CD4-positive, alpha-beta T cell treated with Interleukin-1 beta for 1 hour (primary cell): ENCODE data around the gene HOXA3.

Source experiments
- DNase-seq, 2 donors: peaks; one replicate each; pipeline ENCODE4 v3.0.0-alpha.2; 2020 to 2022

Gene HOXA3

DNA sequence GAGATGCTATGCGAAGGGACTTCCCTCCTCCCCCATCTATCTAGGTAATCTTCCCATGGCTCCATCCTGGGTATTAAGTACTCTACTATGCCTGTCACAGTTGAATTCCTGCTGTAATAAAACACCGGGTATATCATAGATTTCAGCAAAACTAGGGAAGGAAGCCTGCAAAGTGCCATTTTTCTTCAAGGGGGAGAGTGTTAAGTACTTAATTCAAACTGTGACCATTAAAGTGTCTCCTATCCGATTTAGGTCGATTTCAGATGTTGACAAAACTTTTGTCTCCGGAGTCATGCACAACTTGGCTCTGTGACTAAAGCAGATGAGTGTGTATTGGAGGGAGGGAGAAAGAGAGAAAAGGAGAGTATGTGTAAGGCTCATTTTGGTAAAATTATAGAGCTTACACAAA, 26.4 kb downstream of the HOXA3 start:
- DNase-seq = no peak

GRCh38 chr7:27124902-27125689, 27.3 kb downstream of the HOXA3 start:
- no peak for DNase-seq

DNA sequence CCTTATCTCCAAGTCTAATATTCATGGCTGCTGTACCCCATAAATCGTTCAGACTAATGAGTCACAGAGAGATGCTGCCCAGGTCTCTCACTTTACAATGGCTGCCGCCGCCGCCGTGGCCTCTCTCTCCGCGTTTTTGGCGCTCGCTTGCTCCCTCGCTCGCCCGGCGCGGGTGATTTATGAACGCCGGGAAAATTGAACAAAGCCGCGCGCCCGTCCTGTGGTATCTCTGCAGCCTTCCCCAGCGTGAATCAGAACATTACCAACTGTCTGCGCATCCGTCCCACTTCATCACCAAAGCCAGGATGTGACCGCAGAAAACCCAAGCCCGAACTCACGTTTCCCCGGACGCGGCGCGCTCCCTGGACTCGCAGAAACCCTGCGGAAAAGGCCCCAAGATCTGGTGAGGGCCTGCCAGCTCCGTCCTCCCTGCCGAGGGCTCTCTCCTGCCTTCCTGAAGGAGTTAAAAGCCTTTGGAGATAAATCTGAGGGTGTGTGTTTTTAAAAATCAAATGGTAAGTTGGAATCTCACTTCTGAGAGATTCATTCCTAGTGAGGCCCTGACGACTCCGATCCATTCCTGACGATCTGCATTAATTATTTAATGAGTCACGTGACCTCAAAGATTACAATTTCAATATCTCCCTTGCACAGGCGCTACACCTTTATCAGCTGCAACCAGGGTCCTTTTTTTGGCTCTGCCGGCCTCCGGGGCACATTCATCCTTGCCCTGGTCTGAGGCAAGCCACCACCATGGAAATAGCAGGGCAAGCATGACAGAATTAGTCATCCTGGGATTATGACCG, 28.1 kb downstream of the HOXA3 start:
- no peak for DNase-seq

GRCh38 chr7:27123477-27124053, 28.8 kb downstream of the HOXA3 start:
- DNase-seq = no peak

GRCh38 chr7:27123007-27123476, 29.3 kb downstream of the HOXA3 start:
- no peak for DNase-seq

DNA sequence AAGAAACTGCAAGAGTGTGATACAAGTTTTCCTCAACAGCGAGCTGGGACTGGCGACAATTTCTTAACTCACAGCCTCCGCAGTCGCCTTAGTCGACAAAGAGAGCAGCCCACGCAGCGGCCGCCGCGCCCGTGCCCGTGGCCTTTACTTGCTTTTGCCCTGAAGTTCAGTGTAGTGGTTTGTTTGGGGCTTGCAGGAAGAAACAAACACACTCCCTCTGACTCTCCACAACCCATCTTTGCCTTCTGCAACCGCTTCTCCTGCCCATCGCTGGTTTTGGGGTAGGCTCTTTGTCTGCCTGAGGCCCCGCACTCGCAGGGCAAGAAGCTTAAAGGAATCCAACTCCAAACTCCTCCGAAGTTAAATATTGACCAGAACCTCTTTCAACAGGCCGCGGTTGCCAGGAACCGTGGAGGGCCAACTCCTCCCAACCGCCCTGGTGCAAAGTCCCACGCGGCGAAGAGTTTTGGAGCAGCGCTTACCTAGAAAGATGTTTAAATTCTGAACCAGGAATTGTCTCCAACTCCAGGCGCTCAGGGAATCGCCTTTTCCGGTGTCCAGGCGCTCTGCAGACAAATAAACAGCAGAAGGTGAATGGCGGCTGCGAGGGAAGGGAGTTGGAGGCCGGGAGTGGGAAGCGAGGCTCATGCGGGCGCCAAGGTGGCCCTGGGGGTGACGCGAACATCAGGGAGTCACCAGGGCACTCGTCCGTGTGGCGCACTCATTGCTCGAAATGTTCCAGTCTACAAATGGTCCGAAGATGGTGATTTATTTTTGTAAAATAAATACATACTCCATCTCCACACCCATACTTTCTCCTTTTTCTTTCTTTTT, 30.1 kb downstream of the HOXA3 start:
- no peak for DNase-seq

GRCh38 chr7:27121684-27122076, 30.7 kb downstream of the HOXA3 start:
- DNase-seq = no peak

- no peak for DNase-seq
Measured at GRCh38 chr7:27119412-27119911, 32.9 kb downstream of the HOXA3 start.

DNA sequence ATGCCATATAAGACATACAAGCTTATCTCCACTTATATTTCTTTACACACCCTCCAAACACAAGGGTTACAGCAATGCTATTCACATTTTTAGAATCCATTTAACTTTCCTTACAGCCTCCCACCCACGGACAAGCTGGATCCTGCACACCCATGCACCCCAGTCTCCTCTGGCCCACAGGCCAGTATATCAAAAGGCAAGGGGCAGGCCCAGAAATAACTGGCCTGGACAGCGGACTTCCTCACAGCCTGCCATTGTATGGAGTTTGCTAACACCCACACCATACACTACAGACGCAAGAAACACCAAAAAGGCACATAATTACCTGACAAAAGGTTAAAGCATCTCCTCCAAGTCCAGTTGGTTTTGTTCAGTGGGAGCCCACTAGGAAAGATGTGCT, 33.8 kb downstream of the HOXA3 start:
- DNase-seq = no peak

- DNase-seq = no peak
Measured at GRCh38 chr7:27117887-27118491, 34.4 kb downstream of the HOXA3 start.

DNA sequence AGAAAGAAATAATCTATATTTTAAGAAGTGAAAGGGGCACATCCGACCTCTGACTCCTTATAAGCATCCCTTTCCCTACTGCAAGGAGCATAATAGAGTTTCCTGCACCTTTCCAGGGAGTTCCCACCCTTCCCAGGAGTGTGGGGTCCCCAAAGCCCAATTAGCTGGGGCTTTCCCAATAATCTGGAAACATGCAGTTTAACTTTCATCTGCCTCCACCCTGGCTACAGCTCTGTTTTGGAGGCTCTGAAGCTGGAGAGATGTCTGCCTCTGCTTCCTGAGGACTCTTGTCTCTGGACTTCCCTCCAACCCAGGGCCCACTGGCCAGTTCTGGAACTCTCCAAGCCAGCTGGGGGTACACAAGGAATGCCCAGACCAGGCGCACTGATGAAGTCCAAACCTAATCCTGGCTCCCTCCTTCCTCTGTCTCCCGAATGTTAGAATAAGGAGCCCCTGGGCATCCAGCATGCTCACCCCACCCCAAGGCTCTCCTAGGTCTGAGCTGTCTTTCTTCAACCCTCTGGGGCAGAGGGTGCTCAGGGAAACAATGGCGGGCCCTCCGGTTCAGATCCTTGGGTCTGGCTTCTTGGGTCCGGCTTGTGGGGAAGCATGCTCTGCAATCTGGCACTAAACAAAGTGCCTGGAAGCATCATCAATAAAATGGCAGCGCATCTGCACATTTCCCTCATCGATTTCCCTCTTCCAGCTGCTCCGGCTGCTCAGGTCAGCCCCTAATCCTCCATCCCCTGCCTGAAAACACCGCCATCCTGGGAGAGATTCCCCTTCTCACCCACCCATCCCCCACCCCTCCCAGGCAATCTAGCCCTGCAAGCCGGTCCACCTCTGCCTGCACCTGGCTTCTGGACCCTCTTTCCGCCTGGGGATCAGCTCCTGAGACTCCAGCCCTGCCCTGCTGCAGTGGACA, 35.2 kb downstream of the HOXA3 start:
- DNase-seq = no peak

DNA sequence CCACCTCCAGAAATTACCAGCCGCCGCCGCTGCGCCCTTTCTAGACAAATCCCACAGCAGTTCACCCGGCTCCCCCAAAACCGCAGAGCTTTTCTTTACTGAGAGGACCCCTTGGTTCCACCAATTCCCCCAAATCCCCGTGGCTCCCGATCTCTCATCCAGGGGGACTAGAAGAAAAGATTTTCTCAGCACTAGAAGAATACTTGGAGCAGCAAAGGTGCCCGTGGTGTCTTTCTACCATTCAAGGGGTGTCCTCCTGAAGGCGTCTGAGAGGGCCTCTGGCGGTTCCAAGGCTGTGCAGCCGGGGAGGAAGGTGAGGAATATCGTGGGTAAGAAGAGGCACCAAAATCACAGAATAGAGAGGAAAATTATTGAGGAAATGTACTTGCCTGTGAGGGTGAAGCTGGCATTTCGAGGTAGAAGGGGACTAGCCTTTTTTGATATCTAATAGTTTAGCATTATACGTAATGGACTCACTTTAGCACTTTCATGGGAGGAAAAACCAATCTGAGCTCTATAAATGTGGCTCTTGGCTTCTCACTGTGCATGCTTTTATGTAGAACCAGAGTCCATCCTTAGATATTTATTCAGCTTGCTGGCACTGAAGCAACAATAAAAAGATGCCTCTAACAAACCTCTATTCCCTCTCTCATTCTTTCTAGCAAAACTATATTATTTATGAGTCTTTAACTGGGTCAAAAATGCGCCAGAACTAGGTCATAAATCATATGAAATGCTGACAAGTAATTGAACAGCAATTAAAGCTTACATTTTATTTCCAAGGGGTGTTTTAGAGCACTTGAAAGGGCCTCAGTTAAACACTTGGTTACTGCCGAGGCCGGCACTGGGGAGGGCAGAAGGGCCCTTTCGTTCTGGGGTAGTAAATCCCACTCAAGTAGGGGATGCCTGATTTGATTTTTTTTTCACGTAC, 36.1 kb downstream of the HOXA3 start:
- DNase-seq = no peak

- no peak for DNase-seq
Measured at GRCh38 chr7:27115221-27116026, 37.0 kb downstream of the HOXA3 start.

DNA sequence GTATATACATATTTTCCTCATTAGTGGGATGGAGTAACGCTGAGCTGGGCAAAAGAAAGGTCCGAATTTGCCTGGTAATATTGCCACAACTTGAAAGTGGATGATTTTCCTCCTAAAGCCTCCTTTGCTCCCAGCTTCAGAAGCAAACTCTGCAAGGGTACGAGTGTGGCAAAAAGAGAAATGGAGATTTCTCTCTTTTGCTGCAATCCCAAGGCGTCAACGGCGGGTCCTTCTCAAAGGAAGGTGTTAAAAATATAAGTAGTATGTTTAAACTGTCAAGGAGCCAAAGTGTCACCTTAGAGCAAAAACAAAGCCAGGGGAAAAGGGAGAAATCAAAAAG, 37.5 kb downstream of the HOXA3 start:
- no peak for DNase-seq

GRCh38 chr7:27113991-27114769, 38.2 kb downstream of the HOXA3 start:
- no peak for DNase-seq

DNA sequence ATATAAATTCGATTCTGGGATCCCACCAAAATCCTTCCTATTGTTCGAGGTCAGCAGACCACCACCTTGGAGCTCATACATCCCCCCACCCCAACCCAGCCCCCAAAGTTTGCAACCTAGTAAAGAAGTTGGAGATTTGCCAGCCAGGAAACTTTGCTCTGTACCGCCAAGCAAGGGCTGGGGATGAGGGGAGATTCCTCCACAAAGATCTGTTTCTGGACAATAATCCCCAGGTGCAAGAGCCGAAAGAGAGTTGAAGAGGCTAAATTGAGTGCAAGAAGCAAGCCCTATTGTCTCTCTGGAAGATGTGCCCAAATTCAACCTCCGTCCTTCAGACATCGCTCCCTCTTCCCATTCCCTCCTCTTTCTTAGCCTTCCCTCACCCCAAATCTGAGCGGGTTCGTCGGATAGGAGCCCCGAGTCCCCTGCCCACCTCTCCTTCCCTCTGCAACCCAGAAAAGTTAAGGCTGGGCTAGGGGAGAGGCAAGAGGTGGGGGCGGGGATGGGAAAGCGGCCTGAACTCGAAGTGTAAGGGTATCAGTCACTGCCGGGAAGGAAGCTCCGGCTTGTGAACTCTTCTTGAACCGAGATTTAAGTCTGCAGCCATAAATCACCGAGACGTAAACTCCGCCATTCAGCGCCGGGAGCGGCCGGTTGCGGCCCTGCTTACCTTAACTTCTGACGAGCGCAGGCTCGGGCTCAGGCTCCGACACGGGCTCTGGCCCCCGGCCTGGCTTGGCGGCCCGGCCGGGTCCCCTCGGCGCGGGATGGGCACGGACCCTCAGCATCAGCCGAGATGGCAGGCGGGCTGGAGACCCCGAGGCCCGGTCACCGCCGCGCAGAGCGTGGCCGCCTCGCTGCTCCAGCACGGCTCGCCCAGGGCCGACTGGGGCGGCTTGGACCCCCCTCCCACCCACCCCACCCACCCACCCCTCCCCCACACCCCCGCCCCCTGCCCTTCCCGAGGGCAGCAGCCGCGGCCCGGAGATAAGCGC, 39.1 kb downstream of the HOXA3 start:
- DNase-seq = no peak

- no peak for DNase-seq
Measured at GRCh38 chr7:27112361-27112760, 40.0 kb downstream of the HOXA3 start.
